Suprapubic skin (tissue), 4 donors: ENCODE measurements around the gene DCTN3.

Experiments
- EP300 ChIP-seq: sonication (generic); formaldehyde crosslinking; IDR thresholded peaks from one replicate; pipeline ENCODE4 v1.6.1; 2017; ENCODE audit warnings: antibody characterized with exemption
- POLR2A ChIP-seq, 2 donors: fragments of 450-650 bp; IDR thresholded peaks; one replicate each; pipeline ENCODE4 v1.6.1; 2017; ENCODE audit warnings: antibody characterized with exemption in 2 of 2, mild to moderate bottlenecking in 2 of 2, moderate library complexity in 2 of 2
- POLR2AphosphoS5 ChIP-seq, 3 donors: sonication (generic); formaldehyde crosslinking; IDR thresholded peaks; one replicate each; pipeline ENCODE4 v1.6.1; 2017; ENCODE audit warnings: antibody characterized with exemption in 3 of 3

DNA sequence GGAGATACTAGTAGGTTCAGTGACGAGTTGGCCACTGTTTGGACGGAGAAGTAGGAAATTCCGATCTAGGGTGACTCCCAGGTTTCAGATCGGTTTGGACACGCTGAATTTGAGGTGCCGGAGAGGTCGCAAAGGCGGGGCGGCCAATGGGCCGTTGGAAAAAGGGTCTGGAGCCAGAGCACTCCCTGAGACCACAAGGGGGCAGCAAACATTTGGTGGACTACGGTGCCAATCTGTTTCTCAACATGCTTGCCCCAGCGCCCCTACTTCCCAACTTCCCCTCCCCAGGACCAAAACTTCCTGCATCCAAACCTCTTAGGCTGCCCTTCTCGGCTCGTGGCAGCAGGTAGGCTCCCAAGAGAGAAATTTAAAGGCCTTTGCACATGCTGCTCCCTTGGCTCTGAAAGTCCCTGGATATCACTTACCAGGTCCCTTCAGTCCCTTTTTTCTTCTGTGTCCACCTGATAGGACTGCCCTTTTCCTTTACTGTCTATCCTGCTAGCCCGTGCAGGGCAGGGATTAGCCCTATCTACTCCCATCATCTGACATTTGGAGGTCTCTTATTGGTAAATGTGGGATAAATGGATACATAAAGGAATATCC is 7.4 kb downstream of the DCTN3 start:
- TF ChIP-seq POLR2AphosphoS5 (IDR thresholded peaks at IDR 0.05) (no peak), POLR2A (IDR thresholded peaks at IDR 0.05) (no peak), EP300 (no peak)
